ENCODE data around the gene VPS52. TPM values are rescaled to one million over a fixed set of nuclear protein-coding genes. Genes with fewer than 3 reads are reported as not detected.

Gene VPS52
- total RNA-seq, 1 experiment from 2014 or later: 23.2 TPM

- DNase-seq (ENCODE audit: low spot score): no peak
Observed at GRCh38 chr6:33211666-33212422, 59.8 kb downstream of the VPS52 start.

GRCh38 chr6:33211136-33211535, 60.5 kb downstream of the VPS52 start:
- no peak for DNase-seq (ENCODE audit: low spot score)

GRCh38 chr6:33209856-33210255, 61.8 kb downstream of the VPS52 start:
- no peak for DNase-seq (ENCODE audit: low spot score)

GRCh38 chr6:33208091-33208967, 63.3 kb downstream of the VPS52 start, which contains the start of gene RING1:
Gene RING1 (plus strand): TSS chr6:33208500. CDS start chr6:33208823, 323 bp downstream.
- DNase-seq (ENCODE audit: low spot score): peak; percentile 53

GRCh38 chr6:33207552-33208090, 64.1 kb downstream of the VPS52 start:
- no peak for DNase-seq (ENCODE audit: low spot score)

GRCh38 chr6:33206864-33207551, 64.7 kb downstream of the VPS52 start:
- peak; percentile 36 for DNase-seq (ENCODE audit: low spot score)

GRCh38 chr6:33206027-33206863, 65.4 kb downstream of the VPS52 start:
- DNase-seq (ENCODE audit: low spot score): no peak

- DNase-seq (ENCODE audit: low spot score): peak; percentile 92
Observed at GRCh38 chr6:33205191-33206026, 66.3 kb downstream of the VPS52 start.

GRCh38 chr6:33204415-33205190, 67.1 kb downstream of the VPS52 start, which contains the start of gene HSD17B8:
Gene HSD17B8 (plus strand): TSS chr6:33204655. CDS start chr6:33204669, 14 bp downstream.
- no peak for DNase-seq (ENCODE audit: low spot score)

GRCh38 chr6:33204165-33204414, 67.6 kb downstream of the VPS52 start:
- DNase-seq (ENCODE audit: low spot score): no peak

- no peak for DNase-seq (ENCODE audit: low spot score)
Observed at GRCh38 chr6:33203443-33204164, 68.1 kb downstream of the VPS52 start.

- no peak for DNase-seq (ENCODE audit: low spot score)
Observed at GRCh38 chr6:33202799-33203198, 68.9 kb downstream of the VPS52 start.

GRCh38 chr6:33201935-33202334, 69.7 kb downstream of the VPS52 start:
- DNase-seq (ENCODE audit: low spot score): no peak

- no peak for DNase-seq (ENCODE audit: low spot score)
Observed at GRCh38 chr6:33201147-33201545, 70.5 kb downstream of the VPS52 start.

Measured in A172 (cell line).